ENCODE data around the gene VPS54.

- TF ChIP-seq CTCF (IDR thresholded peaks at IDR 0.05) (no peak), ZFX (IDR thresholded peaks at IDR 0.05; ENCODE audit: borderline replicate concordance) (no peak)
These were observed 68.8 kb downstream of the VPS54 start for GRCh38 chr2:63950414-63950813.
